HL-60 (cell line): ENCODE data around the gene POU2F1.

Experiments
- DNase-seq, 2 experiments: peaks; one replicate each; pipeline ENCODE4 v3.0.0-alpha.2; 2010 to 2020; ENCODE audit warnings: low read depth in 1 of 2, low spot score in 1 of 2
- H3K27ac ChIP-seq: fragments of 250-450 bp; sonication (Bioruptor Pico); replicated peaks from 2 replicates; pipeline ENCODE4 v1.5.1; 2020; ENCODE audit warnings: mild to moderate bottlenecking, moderate library complexity
- H3K27me3 ChIP-seq: fragments of 250-450 bp; sonication (Bioruptor Pico); 2 replicates; pipeline ENCODE4 v1.5.1; 2021; ENCODE audit warnings: mild to moderate bottlenecking, moderate library complexity; ENCODE audit not compliant: insufficient read depth, poor library complexity, severe bottlenecking
- H3K4me3 ChIP-seq: replicated peaks from 2 replicates; pipeline ENCODE4 v1.5.1; 2011; ENCODE audit warnings: mild to moderate bottlenecking, control low read depth, low read length; ENCODE audit not compliant: insufficient read depth
- GABPA ChIP-seq: IDR thresholded peaks from 2 replicates; pipeline ENCODE4 v1.6.1; 2012; ENCODE audit warnings: low read depth
- POLR2AphosphoS5 ChIP-seq: IDR thresholded peaks from 2 replicates; pipeline ENCODE4 v1.6.1; 2012; ENCODE audit warnings: low read depth
- SPI1 ChIP-seq: IDR thresholded peaks from 2 replicates; pipeline ENCODE4 v1.6.1; 2012; ENCODE audit warnings: low read depth, mild to moderate bottlenecking, borderline replicate concordance
- TF ChIP-seq, protein P1 (sequence below): IDR thresholded peaks from one replicate; pipeline ENCODE4 v1.5.1; 2011; ENCODE audit warnings: low read length, control low read depth, inconsistent platforms; ENCODE audit not compliant: insufficient read depth
- TF ChIP-seq, protein P2 (sequence below): IDR thresholded peaks from 2 replicates; pipeline ENCODE4 v1.6.1; 2012; ENCODE audit warnings: low read depth; ENCODE audit not compliant: insufficient replicate concordance

Gene POU2F1

GRCh38 chr1:167268347-167268787 is 47.7 kb downstream of the POU2F1 start:
- DNase-seq, result no peak
- peak overlapping the region; percentile 24 for H3K27ac ChIP-seq
- H3K4me3 ChIP-seq, result no peak overlapping the region
- H3K27me3 ChIP-seq, result no peaks in the 10 kb centered on the region
- TF ChIP-seq, protein P1, sequence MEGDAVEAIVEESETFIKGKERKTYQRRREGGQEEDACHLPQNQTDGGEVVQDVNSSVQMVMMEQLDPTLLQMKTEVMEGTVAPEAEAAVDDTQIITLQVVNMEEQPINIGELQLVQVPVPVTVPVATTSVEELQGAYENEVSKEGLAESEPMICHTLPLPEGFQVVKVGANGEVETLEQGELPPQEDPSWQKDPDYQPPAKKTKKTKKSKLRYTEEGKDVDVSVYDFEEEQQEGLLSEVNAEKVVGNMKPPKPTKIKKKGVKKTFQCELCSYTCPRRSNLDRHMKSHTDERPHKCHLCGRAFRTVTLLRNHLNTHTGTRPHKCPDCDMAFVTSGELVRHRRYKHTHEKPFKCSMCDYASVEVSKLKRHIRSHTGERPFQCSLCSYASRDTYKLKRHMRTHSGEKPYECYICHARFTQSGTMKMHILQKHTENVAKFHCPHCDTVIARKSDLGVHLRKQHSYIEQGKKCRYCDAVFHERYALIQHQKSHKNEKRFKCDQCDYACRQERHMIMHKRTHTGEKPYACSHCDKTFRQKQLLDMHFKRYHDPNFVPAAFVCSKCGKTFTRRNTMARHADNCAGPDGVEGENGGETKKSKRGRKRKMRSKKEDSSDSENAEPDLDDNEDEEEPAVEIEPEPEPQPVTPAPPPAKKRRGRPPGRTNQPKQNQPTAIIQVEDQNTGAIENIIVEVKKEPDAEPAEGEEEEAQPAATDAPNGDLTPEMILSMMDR, result no peak
- TF ChIP-seq SPI1, result no peak
- no peak for TF ChIP-seq GABPA
- TF ChIP-seq, protein P2, sequence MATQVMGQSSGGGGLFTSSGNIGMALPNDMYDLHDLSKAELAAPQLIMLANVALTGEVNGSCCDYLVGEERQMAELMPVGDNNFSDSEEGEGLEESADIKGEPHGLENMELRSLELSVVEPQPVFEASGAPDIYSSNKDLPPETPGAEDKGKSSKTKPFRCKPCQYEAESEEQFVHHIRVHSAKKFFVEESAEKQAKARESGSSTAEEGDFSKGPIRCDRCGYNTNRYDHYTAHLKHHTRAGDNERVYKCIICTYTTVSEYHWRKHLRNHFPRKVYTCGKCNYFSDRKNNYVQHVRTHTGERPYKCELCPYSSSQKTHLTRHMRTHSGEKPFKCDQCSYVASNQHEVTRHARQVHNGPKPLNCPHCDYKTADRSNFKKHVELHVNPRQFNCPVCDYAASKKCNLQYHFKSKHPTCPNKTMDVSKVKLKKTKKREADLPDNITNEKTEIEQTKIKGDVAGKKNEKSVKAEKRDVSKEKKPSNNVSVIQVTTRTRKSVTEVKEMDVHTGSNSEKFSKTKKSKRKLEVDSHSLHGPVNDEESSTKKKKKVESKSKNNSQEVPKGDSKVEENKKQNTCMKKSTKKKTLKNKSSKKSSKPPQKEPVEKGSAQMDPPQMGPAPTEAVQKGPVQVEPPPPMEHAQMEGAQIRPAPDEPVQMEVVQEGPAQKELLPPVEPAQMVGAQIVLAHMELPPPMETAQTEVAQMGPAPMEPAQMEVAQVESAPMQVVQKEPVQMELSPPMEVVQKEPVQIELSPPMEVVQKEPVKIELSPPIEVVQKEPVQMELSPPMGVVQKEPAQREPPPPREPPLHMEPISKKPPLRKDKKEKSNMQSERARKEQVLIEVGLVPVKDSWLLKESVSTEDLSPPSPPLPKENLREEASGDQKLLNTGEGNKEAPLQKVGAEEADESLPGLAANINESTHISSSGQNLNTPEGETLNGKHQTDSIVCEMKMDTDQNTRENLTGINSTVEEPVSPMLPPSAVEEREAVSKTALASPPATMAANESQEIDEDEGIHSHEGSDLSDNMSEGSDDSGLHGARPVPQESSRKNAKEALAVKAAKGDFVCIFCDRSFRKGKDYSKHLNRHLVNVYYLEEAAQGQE, result no peak
- no peak for TF ChIP-seq POLR2AphosphoS5

DNA sequence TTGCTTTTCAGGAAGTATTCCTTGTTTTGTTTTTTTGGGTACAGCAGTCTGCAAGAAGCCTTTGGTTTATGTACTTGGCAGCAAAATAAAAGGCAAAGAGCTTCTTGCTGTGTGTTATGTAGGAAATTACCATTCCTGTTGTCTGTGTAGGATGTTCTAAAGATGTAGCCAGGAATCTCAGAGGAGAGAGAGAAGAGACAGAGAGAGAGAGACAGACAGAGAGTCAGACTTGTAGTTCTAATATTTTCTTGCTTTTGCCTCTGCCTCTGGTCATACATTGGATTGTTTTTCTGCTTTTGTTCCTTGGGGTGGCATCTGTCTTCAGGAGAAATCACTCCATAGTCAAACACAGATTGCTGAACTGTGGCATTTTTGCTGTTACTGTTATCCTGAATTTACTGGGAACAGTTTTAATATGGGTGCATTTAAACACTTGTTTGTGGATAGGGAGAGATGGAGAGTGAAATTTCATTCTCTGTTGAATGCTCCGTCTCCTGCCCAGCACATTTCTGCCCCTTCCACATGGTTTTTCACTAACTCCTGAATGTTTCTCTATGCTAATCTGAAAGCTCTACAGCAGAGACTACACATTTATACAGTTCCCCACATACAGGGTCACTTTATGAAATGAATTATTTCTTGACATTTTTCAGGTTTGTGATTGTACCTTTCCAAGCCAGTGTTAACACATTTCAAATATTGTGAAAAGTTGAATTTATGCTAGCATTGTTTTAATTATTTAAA is 49.8 kb downstream of the POU2F1 start:
- no peak for DNase-seq
- no peak overlapping the region for H3K27ac ChIP-seq
- no peaks in the 10 kb centered on the region for H3K27me3 ChIP-seq
- no peak overlapping the region for H3K4me3 ChIP-seq
- no peak for TF ChIP-seq POLR2AphosphoS5
- TF ChIP-seq, protein P2, result no peak
- TF ChIP-seq, protein P1, result no peak
- no peak for TF ChIP-seq GABPA

DNA sequence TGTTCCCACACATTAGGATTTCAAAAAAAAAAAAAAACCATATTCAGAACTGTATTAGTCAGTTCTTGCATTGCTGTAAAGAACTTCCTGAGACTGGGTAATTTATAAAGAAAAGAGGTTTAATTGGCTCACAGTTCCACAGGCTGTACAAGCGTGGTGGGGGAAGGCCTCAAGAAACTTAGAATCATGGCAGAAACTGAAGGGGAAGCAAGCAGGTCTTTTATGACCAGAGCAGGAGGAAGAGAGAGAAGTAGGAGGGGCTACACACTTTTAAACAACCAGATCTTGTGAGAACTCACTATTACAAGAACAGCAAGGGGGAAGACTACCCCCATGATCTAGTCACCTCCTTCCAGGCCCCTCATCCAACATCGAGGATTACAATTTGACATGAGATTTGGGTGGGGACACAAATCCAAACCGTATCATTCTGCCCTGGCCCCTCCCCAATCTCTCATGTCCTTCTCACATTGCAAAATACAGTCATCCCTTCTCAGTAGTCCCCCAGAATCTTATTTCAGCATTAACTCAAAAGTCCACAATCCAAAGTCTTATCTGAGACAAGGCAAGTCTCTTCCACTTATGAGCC is 51.8 kb downstream of the POU2F1 start:
- H3K27ac ChIP-seq, result no peak overlapping the region
- DNase-seq, result peak in 1 of 2 experiments; percentile 9
- TF ChIP-seq POLR2AphosphoS5 (no peak), SPI1 (no peak), GABPA (no peak)
- TF ChIP-seq, protein P2, result no peak
- TF ChIP-seq, protein P1, result no peak
- H3K27me3 ChIP-seq, result no peaks in the 10 kb centered on the region
- no peak overlapping the region for H3K4me3 ChIP-seq
